ENCODE measurements around the gene PLA2G10. TPM values are rescaled to one million over a fixed set of nuclear protein-coding genes. Genes with fewer than 3 reads are reported as not detected.
"Not testable (repeated sequence)": the region's sequence is repeated elsewhere in the genome, so short reads cannot be mapped to it uniquely, and the experiment has no call there.

PLA2G10 gene
- total RNA-seq, 1 donor from 2014 or later = not detected

GRCh38 chr16:14682121-14682520 lies 12.0 kb downstream of the PLA2G10 start:
- intact Hi-C loops (cut with DNase I) = no loop called here
- no peak for DNase-seq (ENCODE audit: low spot score in 2 of 2)
- no peak for TF ChIP-seq CTCF (IDR thresholded peaks at IDR 0.05)
- H3K9me3 ChIP-seq = no peaks in the 10 kb centered on the region
- H3K27ac ChIP-seq = no peak overlapping the region
- H3K4me1 ChIP-seq = peaks cover 0 to 5% of the 10 kb centered on the region in 2 donors
- H3K36me3 ChIP-seq = no peaks in the 10 kb centered on the region
- H3K27me3 ChIP-seq = no peaks in the 10 kb centered on the region
- H3K4me3 ChIP-seq = no peak overlapping the region

- Histone ChIP-seq H3K27ac (no peak overlapping the region), H3K4me3 (no peak overlapping the region), H3K27me3 (no peaks in the 10 kb centered on the region), H3K36me3 (no peaks in the 10 kb centered on the region), H3K4me1 (no peaks in the 10 kb centered on the region), H3K9me3 (no peaks in the 10 kb centered on the region)
- intact Hi-C loops (cut with DNase I) = no loop called here
- no peak for DNase-seq (ENCODE audit: low spot score in 2 of 2)
- no peak for TF ChIP-seq CTCF (IDR thresholded peaks at IDR 0.05)
Measured at GRCh38 chr16:14681115-14681514, 13.0 kb downstream of the PLA2G10 start.

- H3K4me1 ChIP-seq; H3K4me3 ChIP-seq; H3K27ac ChIP-seq; DNase-seq (ENCODE audit: low spot score in 2 of 2); H3K36me3 ChIP-seq; intact Hi-C loops (cut with DNase I); H3K9me3 ChIP-seq; H3K27me3 ChIP-seq: not testable (repeated sequence)
Measured at GRCh38 chr16:14680396-14680795, 13.7 kb downstream of the PLA2G10 start.

- Histone ChIP-seq H3K9me3 (no peaks in the 10 kb centered on the region), H3K27ac (no peak overlapping the region), H3K27me3 (no peaks in the 10 kb centered on the region), H3K4me1 (no peaks in the 10 kb centered on the region), H3K4me3 (no peak overlapping the region), H3K36me3 (no peaks in the 10 kb centered on the region)
- intact Hi-C loops (cut with DNase I) = no loop called here
- DNase-seq (ENCODE audit: low spot score in 2 of 2) = no peak
- TF ChIP-seq CTCF (IDR thresholded peaks at IDR 0.05) = no peak
Measured at GRCh38 chr16:14678748-14679497, 15.2 kb downstream of the PLA2G10 start.

GRCh38 chr16:14677627-14678026 lies 16.5 kb downstream of the PLA2G10 start:
- H3K9me3 ChIP-seq = no peaks in the 10 kb centered on the region
- H3K36me3 ChIP-seq = no peaks in the 10 kb centered on the region
- no peak overlapping the region for H3K4me3 ChIP-seq
- no peaks in the 10 kb centered on the region for H3K27me3 ChIP-seq
- H3K4me1 ChIP-seq = no peaks in the 10 kb centered on the region
- no peak for DNase-seq (ENCODE audit: low spot score in 2 of 2)
- H3K27ac ChIP-seq = no peak overlapping the region
- TF ChIP-seq CTCF (IDR thresholded peaks at IDR 0.05) = no peak
- intact Hi-C loops (cut with DNase I) = no loop called here

GRCh38 chr16:14676633-14677032 lies 17.5 kb downstream of the PLA2G10 start:
- no peak for DNase-seq (ENCODE audit: low spot score in 2 of 2)
- H3K4me1 ChIP-seq = no peaks in the 10 kb centered on the region
- H3K36me3 ChIP-seq = no peaks in the 10 kb centered on the region
- no peak overlapping the region for H3K4me3 ChIP-seq
- no peak overlapping the region for H3K27ac ChIP-seq
- intact Hi-C loops (cut with DNase I) = no loop called here
- no peaks in the 10 kb centered on the region for H3K9me3 ChIP-seq
- TF ChIP-seq CTCF (IDR thresholded peaks at IDR 0.05) = no peak
- H3K27me3 ChIP-seq = no peaks in the 10 kb centered on the region
